Frontal cortex (tissue), 4 donors: ENCODE results near the gene OTUD5. TPM values are rescaled to one million over a fixed set of nuclear protein-coding genes. Genes with fewer than 3 reads are reported as not detected.

ENCODE experiments used
- DNase-seq, 2 donors: peaks; one replicate each; pipeline ENCODE4 v3.0.0; 2012; ENCODE audit warnings: low spot score in 2 of 2
- FAIRE-seq: peaks from 2 replicates; lab custom pipeline; 2012; peaks lifted over from hg19 to GRCh38; lab: Jason Lieb, UNC
- total RNA-seq: library from RNA; depleted of rRNA; stranded (reverse); fragments of >200 nt; gene quantifications from one replicate; pipeline ENCODE4 v1.2.3, GENCODE V29; 2014
- donor health status: control.
- donor health status: control.
- donor health status: control.

OTUD5 gene
- total RNA-seq, 1 donor from 2014 or later, result 17.1 TPM

DNA sequence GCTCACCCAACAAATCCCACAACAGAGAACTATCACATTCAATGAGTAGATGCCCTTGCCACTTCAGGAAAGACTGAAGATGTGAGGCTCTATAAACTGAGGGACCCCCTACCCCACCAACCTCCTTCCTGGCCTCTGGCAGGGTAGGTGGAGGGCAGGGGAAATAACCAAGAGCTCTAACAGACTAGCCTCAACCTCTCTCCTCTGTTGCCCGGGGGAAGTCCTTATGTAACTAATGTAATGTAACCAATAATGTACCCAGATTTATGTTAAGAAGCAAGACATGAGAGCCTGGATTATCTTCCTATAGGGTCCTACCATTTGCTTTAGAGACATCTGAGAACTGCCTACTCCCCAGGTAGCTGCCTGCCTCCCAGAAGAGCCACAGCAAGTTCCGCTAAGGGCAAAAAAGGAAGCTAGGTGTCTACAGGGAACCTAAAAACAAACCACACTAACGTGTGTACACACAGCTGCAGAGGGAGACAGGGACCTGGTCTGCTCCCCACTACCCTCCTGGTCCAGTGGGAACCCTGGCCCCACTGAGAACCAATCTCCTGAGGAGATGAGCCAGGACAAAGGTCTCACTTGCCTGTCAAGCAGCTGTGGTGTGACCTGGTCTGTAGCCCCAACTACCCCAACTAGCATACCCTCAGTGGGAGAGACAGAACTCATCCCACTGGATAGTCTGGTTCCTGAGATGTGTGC, 17.7 kb downstream of the OTUD5 start:
- FAIRE-seq, result no peak

DNA sequence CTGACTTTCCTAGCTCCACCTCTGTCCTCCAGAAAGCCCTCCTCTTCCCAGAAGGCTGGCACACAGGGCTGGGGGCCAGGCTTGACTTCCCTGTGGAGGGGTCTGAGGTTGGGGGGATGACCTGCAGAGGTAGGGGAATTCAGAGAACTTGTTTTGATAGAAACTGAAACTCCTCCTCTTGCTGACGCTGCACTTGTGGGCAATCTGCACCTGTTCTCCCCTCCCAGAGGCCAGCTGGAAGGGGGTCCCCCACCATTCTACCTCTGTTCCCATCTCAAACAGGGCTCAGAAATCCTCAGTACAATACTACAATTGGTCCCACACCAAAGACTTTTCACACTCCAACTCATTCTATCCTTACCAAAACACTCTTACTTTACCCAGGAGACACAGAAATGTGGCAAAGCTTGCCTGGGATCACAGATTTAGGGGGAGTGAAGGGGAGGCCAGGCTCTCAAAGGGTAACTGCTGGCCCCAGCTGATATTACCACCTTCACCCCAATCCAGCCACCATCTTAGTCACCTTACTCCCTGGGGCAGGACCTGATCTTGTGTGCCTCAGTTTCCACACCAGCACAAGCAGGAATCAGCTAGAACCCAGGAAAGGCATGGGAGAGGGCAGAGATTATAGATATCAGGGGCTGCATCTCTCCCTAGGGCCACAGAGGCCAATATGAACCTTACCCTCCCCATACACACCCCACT, 18.5 kb downstream of the OTUD5 start:
- DNase-seq, result no peak
- FAIRE-seq, result no peak

More for the DNA sequence above, 17.7 kb downstream of the OTUD5 start:
- no peak for DNase-seq

DNA sequence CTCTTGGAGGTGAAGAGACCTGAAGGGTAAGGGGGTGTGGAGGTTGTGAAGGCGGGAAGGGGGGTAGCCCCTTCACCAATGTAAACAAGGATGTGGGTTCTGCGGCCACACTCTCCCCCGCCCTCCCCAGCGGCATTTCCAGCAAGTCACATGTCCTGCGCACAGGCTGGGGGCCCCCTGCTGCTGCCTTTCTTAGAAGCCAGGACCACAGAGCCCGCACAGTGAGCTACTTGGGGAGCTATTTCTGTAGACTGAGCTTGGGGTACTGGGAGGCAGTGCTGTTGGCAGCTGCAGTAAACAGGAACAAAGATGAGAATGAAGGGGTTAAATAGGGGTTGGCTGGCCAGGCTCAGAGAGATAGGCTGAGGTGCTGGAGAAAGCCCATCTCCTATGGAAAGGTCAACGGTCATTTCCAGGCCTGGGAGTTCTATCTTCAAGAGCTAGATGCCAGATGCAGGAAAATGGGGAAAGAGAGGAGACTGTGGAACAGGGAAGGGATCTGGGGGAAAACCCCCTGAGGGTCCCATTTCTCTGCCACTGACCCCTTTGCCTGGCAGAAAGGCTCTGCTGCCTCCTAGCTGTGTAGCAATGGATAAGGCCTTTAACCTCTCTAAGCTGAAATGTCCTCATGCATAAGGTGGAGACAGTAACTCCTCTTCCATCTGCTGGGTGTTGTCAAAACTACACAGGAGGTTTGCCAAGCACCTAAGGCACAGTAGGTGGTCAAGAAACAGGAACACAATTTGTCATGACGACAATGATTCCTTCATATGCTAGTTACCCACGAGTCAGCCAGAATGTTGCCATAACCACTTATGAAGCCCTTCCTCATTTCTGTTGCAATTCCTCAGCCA, 20.1 kb downstream of the OTUD5 start:
- FAIRE-seq (no peak), DNase-seq (no peak)

DNA sequence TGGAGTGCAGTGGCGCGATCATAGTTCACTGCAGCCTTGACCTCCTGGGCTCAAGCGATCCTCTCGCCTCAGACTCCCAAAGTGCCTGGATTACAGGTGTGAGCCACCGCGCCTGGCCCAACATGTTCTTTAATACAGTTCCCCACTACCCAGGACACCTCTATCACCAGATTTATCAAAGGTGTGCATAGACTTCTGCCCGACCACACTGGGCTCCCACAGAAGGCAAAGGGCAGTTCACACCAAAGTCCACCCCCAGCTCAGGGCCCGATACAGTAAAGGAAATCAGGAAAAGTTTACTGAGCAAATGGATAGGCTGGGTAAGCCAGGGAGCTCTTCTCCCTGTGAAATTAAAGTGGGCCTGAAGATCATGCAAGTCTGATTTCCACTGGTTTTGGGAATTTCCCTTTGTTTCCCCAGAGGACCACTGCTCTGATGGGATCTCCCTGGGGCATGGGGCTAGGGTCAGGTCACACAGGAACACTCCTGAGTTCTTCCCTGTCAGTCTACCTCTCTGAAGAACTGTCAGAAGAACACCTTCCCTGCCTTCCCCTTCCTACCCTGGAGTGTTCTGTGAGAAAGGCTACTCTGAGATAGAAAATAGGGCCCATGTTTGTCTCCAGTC, 20.9 kb downstream of the OTUD5 start:
- DNase-seq, result no peak
- FAIRE-seq, result no peak

DNA sequence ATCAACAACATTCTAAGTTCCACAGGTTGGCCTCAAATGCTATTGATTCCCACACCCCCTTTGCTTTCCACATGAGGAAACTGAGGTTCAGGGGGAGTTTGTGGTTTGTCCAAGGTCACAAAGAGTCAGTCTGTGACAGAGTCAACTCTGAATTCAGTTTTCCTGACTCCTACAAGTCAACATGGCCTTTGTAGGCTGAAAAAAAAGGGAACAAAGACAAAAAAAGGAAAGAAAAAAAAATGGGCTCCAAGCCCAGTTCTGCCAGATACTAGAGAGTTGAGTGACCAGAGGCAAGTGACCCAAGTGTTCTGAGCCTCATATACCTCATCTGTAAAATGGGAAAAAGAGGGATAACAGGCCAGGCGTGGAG, 22.1 kb downstream of the OTUD5 start:
- FAIRE-seq, result no peak
- DNase-seq, result no peak

DNA sequence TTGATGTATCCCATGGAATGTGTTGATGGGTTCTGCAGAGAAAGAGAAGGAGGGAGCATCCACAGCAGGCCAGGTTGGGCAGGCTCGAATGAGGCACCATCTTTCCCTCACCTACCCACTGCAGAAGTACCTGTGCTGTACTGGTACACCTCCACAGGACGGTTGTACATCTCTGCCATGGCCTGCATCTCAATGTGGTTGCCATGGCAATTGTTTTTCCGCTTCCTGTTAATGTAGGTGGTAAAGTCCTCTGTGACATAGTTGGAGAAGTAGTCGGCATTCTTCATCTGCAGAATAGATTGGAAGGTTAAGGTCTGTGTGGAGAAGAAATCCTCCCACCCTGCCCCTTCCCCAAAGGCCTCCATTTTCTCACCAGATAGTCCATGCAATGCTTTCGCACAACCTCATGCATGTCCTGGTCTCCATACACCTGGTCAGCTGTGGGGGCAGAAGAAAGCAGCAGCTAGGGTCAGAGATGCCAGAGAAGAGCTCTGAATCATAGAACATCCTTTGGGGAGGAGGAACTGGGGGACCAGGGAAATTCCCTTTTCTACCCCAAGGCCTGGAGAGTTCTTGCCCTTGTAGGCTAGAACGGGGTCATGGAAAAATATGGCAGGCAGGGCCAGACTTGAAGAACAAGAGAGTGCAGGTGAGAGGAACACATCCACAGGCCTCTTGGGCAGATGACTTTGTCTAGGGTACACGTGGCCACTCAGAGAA, 22.7 kb downstream of the OTUD5 start:
- DNase-seq (no peak), FAIRE-seq (no peak)

DNA sequence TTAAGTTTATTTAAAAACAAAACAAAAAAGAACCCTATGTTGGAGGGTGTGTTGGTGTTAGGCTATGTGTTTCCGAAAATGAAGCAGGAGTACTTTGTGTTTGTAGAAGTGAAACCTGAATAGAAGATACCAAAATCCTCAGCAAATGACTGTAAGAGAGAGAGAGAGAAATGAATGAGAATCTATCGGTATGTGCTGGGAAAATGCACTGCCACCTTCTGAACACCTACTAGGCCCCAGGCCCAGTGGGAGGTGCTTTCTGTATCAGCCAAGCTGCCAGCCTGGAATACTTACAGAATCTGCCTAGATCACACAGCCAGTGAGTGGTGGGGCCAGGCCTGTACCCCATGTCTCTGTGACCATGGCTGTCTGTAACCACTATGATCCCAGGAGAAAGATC, 23.6 kb downstream of the OTUD5 start:
- FAIRE-seq (no peak), DNase-seq (no peak)

DNA sequence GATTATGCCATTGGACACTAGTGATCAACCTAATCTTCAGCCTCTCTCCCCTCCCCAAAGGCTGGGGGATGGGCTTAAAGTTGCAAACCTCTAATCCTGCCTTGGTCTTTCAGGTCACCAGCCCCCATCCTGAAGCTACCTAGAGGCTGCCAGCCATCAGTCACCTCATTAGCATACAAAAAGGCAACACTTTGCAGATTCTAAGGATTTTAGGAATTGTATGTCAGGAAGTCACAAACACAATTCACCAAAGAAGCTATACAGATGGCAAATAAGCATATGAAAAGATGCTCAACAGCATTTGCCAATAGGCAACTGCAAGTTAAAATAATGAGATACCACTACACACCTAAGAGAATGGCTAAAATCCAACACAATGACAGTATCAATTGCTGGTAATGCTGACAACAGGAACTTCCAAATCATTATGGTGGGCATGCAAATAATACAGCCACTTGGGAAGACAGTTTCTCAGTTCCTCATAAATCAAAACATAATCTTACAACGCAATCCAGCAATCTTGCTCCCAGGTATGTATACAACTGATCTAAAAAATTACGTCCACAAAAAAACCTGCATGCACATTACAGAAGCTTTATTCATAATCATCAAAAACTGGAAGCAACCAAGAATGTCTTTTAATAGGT, 29.5 kb downstream of the OTUD5 start:
- DNase-seq (no peak), FAIRE-seq (no peak)

DNA sequence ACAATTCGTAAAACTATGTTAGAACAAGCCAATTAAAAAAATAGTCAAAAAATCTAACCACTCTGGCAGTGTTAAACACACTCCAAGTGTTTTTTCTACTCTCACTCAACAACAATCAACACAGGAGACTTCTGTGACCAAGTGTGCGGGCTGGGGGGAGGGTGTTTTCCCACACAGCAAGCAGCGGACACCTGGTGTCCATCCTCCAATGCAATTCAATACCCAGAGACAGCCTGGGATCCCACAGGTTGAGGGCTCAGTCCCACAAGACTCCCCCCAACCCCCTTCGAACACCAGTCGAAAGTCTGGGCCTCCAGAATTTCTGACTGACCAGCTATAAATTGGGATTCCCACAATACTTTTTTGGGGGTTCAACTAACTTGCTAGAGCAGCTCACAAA, 30.3 kb downstream of the OTUD5 start:
- no peak for FAIRE-seq
- DNase-seq, result no peak

DNA sequence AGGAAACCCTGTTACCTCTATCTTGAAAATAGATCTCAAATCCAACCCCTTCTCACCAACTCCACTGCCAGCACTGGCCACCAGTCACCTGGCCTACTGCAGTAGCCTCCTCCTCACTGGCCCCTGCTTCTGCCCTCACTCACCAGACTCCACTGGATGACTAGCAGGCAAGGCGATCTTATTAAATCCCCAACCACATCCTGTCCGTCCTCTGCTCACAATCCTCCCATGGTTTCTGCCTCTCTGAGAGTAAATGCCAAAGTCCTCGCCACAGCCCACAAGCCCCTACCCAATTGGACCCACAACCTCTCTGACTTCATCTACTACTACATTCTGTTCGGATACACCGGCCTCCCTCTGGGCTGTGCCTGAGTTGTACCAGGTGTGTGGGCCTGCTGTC, 33.1 kb downstream of the OTUD5 start:
- DNase-seq (no peak), FAIRE-seq (no peak)

DNA sequence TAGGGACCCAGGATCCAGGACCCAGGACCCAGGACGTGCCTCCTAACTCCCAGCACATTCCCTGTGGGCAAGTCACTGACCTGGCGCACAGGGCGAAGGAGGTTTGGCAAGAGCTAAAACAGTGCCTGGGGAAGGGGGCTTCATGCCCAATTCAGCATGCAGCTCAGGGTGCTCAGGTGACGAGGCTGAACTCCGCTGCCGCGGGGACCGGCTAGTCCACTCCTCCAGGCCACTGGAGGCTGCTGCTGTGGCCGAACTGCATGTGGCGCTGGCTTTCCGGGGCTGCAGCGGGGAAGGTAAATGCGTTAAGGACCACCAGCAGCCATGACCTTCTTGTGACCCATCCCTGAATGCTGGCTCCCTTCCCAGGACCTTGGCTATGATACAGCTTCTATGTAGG, 33.6 kb downstream of the OTUD5 start:
- FAIRE-seq, result no peak
- DNase-seq, result no peak

DNA sequence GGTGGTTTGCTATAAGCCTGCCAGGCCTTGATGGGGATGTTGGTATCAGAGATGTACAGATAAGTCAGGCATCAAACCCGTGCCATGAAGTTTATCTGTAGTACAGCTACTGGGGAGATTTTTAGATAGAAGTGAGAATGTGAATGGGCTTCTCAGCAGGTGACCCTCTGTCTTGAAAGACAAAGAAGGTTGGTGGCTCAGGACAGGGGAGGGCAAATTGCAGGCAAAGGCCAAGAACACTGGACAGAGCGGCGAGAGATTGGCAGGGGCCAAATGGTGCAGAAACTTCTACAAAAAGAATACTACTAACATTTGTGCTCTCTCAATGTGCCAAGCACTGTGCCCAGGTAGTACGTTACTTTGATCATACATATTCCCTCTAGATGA, 36.7 kb downstream of the OTUD5 start:
- no peak for DNase-seq
- FAIRE-seq, result no peak

DNA sequence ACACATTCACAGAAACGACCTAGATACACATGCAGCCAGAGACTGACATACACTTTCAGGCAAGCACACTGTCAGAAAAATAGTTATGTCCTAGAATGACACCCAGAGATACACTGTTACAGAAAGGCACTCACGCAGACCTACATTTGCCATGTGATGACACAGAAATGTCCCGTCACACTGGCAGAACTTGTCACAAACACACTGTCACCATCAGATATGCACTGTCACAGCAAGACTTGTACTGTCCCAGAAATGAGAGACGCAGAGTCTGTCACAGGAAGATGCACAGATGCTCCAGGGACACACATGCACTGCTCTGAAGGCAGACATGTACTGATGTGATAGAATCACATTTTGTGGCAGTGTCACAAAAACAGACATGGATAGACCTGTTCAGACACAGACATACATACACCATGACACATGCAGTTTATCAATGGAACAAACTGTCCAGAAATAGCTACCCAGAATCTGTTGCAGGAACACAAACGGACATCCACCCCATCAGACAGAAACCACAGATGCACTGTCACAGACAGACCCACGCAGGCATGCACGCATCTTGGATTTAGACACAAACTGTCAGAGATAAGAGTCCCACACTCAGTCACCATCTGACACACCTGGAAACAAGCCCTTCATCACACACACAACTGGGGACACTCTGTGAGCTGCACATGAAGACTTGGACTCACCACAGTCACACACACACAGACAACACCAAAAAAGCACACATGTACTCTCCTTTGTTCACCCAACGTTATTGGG, 37.3 kb downstream of the OTUD5 start:
- FAIRE-seq, result no peak
- no peak for DNase-seq

DNA sequence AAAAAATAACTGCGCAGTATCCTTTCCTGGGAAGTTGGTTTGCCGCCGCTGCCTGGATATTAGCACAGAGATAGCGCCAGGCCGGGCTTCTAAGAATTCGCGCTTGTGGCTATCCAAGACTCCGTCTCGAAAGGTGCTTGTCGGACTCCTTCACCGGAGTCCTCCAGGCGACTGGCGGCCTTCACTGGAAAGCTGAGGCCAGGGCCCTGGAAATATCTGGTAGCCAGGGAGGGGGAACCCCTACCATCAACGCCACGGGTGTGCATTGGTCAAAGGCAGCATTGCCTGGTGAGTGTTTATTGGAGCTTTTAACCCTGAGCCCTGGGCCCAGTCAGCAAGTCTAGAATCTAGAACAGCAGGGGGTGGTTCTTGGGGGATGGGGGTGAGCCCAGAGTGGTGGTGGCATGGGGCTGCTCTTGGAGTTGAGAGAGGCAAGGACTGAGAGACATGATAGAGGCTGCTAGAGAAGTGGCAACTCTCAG, 38.0 kb downstream of the OTUD5 start:
- FAIRE-seq, result no peak
- DNase-seq, result no peak

DNA sequence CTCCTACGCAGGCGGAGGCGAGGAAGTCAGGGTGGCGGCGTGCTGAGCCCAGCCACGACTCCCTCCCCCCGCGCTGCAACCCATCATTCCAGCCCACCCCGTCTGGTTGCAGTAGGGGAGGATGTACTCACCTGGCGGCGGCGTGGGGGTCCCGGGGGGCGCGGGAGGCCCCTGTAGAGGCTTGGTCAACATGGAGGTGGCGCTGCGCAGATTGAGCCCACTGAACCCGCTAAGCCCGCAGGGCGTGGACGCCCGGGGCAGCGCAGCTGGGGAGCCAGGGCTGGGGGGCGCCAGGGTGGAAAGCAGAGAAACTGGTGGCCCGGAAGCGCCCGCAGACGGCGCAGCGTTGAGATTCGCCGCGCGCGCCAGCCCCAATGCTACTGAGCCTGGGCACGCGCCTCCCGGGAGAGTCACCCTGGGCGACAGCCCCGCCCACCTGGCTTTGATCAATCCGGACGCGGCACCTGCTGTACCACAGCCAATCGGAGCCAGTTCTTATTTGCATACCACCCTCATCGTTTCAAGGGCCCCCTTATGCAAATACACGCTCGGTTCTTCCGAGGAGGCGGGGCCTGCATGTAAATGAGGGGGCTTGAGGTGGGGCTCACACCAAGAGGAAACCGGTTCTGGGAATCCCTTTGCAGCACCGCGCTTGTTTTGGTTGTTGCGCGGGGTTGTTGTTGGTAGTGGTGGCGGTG, 38.6 kb downstream of the OTUD5 start, which contains the start of gene PIM2:
Gene PIM2 (minus strand): TSS at position 382 of the 698 bp plus-strand sequence. CDS start 190 bp downstream, at position 192.
- DNase-seq, result peak; percentile 63 to 75
- no peak for FAIRE-seq

DNA sequence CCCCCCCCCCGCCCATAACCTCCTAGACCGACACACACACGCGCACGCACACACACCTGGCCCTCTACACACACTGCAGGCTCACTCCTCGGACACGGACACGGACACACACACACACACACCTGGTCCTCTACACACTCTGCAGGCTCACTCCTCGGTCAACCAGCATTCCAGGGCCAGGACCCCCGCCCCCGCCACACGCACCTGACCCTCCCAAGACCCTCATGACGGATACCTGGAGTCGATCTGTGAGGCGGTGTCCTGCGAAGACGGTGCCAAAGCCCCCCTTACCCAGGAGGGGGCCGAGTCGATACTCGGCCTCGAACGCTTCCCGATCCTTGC, 39.1 kb downstream of the OTUD5 start:
- DNase-seq (no peak), FAIRE-seq (no peak)

DNA sequence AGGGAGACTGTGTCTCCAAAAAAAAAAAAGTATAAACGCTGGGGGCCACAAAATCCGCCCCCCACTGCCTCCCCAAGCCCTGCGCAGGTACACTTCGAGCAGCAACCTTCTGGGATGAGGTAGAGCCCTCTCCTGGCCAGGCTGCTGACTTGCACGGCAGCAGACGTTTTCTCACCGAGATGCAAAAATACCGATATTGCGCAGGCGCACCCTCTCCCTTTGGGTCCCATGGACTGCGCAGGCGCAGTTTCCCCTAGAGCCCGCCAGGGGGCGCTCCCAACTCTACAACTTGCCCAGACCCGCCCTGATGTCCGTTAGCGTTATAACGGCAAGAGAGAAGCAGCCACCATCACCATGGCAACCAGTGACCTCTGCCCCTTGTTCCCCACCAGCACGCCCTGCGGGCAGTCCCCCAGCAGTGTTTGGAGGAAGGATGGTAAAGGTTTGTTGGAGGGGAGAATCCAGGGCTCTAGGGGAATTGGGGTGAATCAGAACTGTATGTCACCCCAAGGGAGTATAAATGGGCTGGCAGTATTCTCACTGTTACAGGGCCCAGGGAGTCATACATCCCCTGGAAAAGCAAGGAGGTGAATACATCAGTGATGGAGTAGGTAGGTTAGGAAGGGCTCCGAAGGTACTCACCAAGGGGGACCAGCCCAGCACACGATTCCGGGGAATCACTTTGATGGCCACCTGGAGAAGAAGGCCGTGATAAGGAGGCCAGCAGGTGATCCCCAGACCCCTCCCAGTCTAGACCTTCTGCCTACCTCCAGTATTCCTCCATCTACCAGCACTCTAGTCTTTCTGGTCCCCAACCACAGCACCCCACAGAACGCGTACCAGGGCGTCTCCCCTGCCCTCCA, 40.0 kb downstream of the OTUD5 start:
- DNase-seq (peak; percentile 72 to 76), FAIRE-seq (no peak)
